HUES64 (cell line): Measurements from ENCODE around the gene FECH.

ENCODE experiments used
- H3K27ac ChIP-seq: 2 replicates; pipeline ENCODE4 v1.7.0; 2013; ENCODE audit warnings: low read depth, low read length, inconsistent platforms
- H3K27me3 ChIP-seq: 2 replicates; pipeline ENCODE4 v1.6.1; 2013; ENCODE audit warnings: mild to moderate bottlenecking, low read length; ENCODE audit not compliant: insufficient read depth
- H3K36me3 ChIP-seq: 2 replicates; pipeline ENCODE4 v1.6.1; 2013; ENCODE audit warnings: mild to moderate bottlenecking, low read length; ENCODE audit not compliant: insufficient read depth
- H3K4me1 ChIP-seq: 2 replicates; pipeline ENCODE4 v1.6.1; 2013; ENCODE audit warnings: mild to moderate bottlenecking, low read length, moderate library complexity; ENCODE audit not compliant: insufficient read depth
- H3K4me3 ChIP-seq: 2 replicates; pipeline ENCODE4 v1.5.1; 2013; ENCODE audit warnings: mild to moderate bottlenecking, low read length, moderate library complexity
- H3K9ac ChIP-seq: 2 replicates; pipeline ENCODE4 v1.6.1; 2013; ENCODE audit warnings: mild to moderate bottlenecking, low read depth, low read length
- H3K9me3 ChIP-seq: 2 replicates; pipeline ENCODE4 v1.6.1; 2013; ENCODE audit warnings: low read depth, low read length; ENCODE audit not compliant: insufficient read depth
- WGBS: fragments of 150-250, 120-280 bp; methylation state at CpG from one replicate; pipeline ENCODE4 v1.1.7; 2013; ENCODE audit warnings: missing lambda C conversion rate; 5-methylcytosine and 5-hydroxymethylcytosine counted together

Gene FECH

GRCh38 chr18:57581301-57581934 lies 5.1 kb downstream of the FECH start:
- H3K27me3 ChIP-seq = no peaks in the 10 kb centered on the region
- H3K9ac ChIP-seq = no peak overlapping the region
- no peaks in the 10 kb centered on the region; the same call in 1 of the 2 replicates for H3K4me1 ChIP-seq
- H3K4me3 ChIP-seq = no peak overlapping the region
- H3K36me3 ChIP-seq = peaks cover 32% of the 10 kb centered on the region
- 84% methylated on average over 4 of the region's 5 CpGs for WGBS
- no peak overlapping the region for H3K27ac ChIP-seq
- H3K9me3 ChIP-seq = no peaks in the 10 kb centered on the region

DNA sequence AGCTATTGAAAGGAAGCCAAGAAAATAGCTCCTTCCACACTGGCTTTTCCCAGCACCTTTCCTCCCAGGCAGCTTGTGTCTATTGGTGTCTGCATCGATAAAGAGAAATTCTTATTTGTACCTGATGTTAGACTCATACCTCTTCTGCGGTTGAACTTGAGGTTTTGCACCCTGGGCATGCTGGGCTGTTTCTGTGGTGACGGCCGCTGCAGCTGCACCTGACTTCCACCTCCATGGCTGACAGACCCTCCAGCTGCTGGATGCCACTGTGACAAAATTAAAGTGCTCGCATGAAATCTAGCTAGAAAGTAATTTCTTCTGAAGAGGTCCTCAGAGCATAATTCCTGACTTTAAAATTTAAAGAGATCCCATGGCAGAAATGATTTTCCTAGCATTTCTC lies 6.6 kb downstream of the FECH start:
- WGBS = 87% methylated on average over 5 of the region's 5 CpGs
- Histone ChIP-seq H3K27ac (no peak overlapping the region), H3K9ac (no peak overlapping the region)

DNA sequence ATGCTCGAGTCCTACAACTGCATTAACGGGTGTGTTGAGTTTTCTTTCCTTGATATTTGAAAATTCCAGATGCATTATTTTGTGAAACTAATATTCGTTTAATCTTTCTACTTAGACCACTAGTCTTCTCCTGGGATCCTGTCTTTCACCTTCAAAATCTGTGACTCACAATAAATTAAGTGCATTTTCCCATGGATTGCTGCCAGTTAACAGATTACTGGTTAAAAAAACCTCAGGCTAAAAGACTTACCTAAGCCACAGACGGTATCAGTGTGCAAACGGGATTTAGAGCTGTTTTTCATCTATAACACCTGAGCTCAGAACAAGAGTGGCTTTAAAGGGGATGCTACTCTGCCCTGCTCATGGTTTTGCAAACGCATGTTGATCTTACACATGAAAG lies 10.2 kb downstream of the FECH start:
- H3K27ac ChIP-seq = no peak overlapping the region
- H3K9ac ChIP-seq = no peak overlapping the region
- no peaks in the 10 kb centered on the region for H3K27me3 ChIP-seq
- H3K9me3 ChIP-seq = no peaks in the 10 kb centered on the region
- H3K4me3 ChIP-seq = no peak overlapping the region
- 89% methylated on average over 5 of the region's 6 CpGs for WGBS
- H3K36me3 ChIP-seq = peaks cover 41% of the 10 kb centered on the region
- no peaks in the 10 kb centered on the region for H3K4me1 ChIP-seq

More for the DNA sequence above, 6.6 kb downstream of the FECH start:
- Histone ChIP-seq H3K9me3 (no peaks in the 10 kb centered on the region), H3K4me1 (no peaks in the 10 kb centered on the region), H3K4me3 (no peak overlapping the region), H3K36me3 (peaks cover 35% of the 10 kb centered on the region), H3K27me3 (no peaks in the 10 kb centered on the region)

- H3K27me3 ChIP-seq = no peaks in the 10 kb centered on the region
- no peaks in the 10 kb centered on the region for H3K4me1 ChIP-seq
- WGBS = 76% methylated on average over 5 of the region's 6 CpGs
- no peak overlapping the region for H3K4me3 ChIP-seq
- H3K9ac ChIP-seq = no peak overlapping the region
- no peak overlapping the region for H3K27ac ChIP-seq
- H3K9me3 ChIP-seq = no peaks in the 10 kb centered on the region
- H3K36me3 ChIP-seq = peaks cover 48% of the 10 kb centered on the region
Observed at GRCh38 chr18:57575542-57575941, 11.0 kb downstream of the FECH start.

- no peaks in the 10 kb centered on the region for H3K27me3 ChIP-seq
- no peak overlapping the region for H3K4me3 ChIP-seq
- peaks cover 52% of the 10 kb centered on the region for H3K36me3 ChIP-seq
- 44% methylated on average over 2 of the region's 4 CpGs for WGBS
- no peaks in the 10 kb centered on the region for H3K4me1 ChIP-seq
- H3K9me3 ChIP-seq = no peaks in the 10 kb centered on the region
- no peak overlapping the region for H3K9ac ChIP-seq
- no peak overlapping the region for H3K27ac ChIP-seq
Observed at GRCh38 chr18:57574866-57575265, 11.6 kb downstream of the FECH start.

DNA sequence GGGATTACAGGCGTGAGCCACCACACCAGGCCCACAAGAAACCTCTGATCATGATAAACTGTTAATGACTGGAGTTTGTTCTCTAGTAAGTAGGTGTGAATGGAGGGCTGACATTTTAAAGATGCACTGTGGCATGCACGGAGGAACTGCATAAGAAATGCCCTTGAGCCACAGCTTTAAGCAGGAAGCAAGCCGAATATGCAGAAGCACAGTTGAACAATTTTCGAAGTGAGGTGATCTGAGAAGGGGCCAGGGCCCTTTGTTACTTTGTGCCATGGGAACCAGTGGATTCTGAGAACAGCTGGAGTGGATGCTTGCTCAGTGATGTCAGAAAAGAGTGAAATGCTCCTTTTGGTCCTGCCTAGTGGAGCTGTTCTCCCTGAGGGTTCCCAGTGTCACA lies 16.3 kb downstream of the FECH start:
- no peaks in the 10 kb centered on the region for H3K27me3 ChIP-seq
- no peaks in the 10 kb centered on the region for H3K9me3 ChIP-seq
- no peak overlapping the region for H3K4me3 ChIP-seq
- H3K9ac ChIP-seq = no peak overlapping the region
- no peak overlapping the region for H3K27ac ChIP-seq
- WGBS = 89% methylated on average over 4 of the region's 4 CpGs
- H3K4me1 ChIP-seq = no peaks in the 10 kb centered on the region
- peaks cover 57% of the 10 kb centered on the region for H3K36me3 ChIP-seq

DNA sequence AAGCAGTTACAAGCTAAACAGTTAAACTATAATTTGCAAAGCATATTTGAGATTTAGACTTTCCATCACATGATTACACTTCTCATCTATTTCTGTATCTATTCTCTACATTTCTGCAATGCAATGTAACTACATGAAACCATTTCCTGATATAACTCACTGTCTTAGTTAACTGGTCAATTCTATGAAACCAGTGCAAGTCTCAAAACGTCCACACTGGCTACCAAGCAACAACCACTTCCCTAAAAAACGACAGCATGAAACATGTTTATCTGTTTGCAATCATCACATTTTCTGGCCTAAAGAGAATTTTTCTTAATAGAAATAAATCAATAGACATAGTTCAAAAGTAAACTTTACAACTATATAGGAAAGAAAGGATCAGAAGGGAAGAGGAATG lies 17.4 kb downstream of the FECH start:
- Histone ChIP-seq H3K4me1 (no peaks in the 10 kb centered on the region), H3K4me3 (no peak overlapping the region), H3K27me3 (no peaks in the 10 kb centered on the region), H3K27ac (no peak overlapping the region), H3K9ac (no peak overlapping the region), H3K36me3 (peaks cover 62% of the 10 kb centered on the region), H3K9me3 (no peaks in the 10 kb centered on the region)
- WGBS = 83% methylated on average over 2 of the region's 2 CpGs

- Histone ChIP-seq H3K27me3 (no peaks in the 10 kb centered on the region), H3K9me3 (no peaks in the 10 kb centered on the region), H3K4me1 (peaks cover 4% of the 10 kb centered on the region; the same call in 1 of the 2 replicates), H3K27ac (no peak overlapping the region), H3K9ac (no peak overlapping the region), H3K4me3 (no peak overlapping the region), H3K36me3 (peaks cover 27% of the 10 kb centered on the region)
- 84% methylated on average over 1 of the region's 4 CpGs for WGBS
Observed at GRCh38 chr18:57561728-57562423, 24.6 kb downstream of the FECH start.

- 79% methylated on average over 6 of the region's 6 CpGs for WGBS
- no peaks in the 10 kb centered on the region for H3K27me3 ChIP-seq
Observed at GRCh38 chr18:57561261-57561660, 25.2 kb downstream of the FECH start.

GRCh38 chr18:57559314-57559713 lies 27.2 kb downstream of the FECH start:
- H3K4me3 ChIP-seq = no peak overlapping the region
- WGBS = 90% methylated on average over 6 of the region's 6 CpGs
- no peaks in the 10 kb centered on the region for H3K9me3 ChIP-seq
- H3K27me3 ChIP-seq = no peaks in the 10 kb centered on the region
- H3K36me3 ChIP-seq = 0 out of 2 replicates have a peak, but pooled peaks cover 8% of the 10 kb centered on the region
- no peak overlapping the region for H3K27ac ChIP-seq
- peaks cover 4% of the 10 kb centered on the region; the same call in 1 of the 2 replicates for H3K4me1 ChIP-seq
- no peak overlapping the region for H3K9ac ChIP-seq

More at GRCh38 chr18:57561261-57561660, 25.2 kb downstream of the FECH start:
- H3K27ac ChIP-seq = no peak overlapping the region
- no peaks in the 10 kb centered on the region for H3K9me3 ChIP-seq
- H3K4me3 ChIP-seq = no peak overlapping the region
- peaks cover 4% of the 10 kb centered on the region; the same call in 1 of the 2 replicates for H3K4me1 ChIP-seq
- H3K36me3 ChIP-seq = peaks cover 23% of the 10 kb centered on the region
- no peak overlapping the region for H3K9ac ChIP-seq

- Histone ChIP-seq H3K36me3 (peaks cover 17% of the 10 kb centered on the region; the same call in 1 of the 2 replicates), H3K4me3 (no peak overlapping the region), H3K27ac (no peak overlapping the region), H3K9me3 (no peaks in the 10 kb centered on the region), H3K4me1 (no peaks in the 10 kb centered on the region), H3K27me3 (no peaks in the 10 kb centered on the region), H3K9ac (no peak overlapping the region)
- 94% methylated on average over 2 of the region's 2 CpGs for WGBS
Observed at GRCh38 chr18:57555134-57555533, 31.4 kb downstream of the FECH start.
